Measurements from ENCODE around the gene SCIN. TPM values are rescaled to one million over a fixed set of nuclear protein-coding genes. Genes with fewer than 3 reads are reported as not detected.

The SCIN gene
- total RNA-seq, 1 donor from 2014 or later = 3.3 TPM

- H3K4me3 Mint-ChIP-seq = no peak overlapping the region
- no peak for DNase-seq (ENCODE audit: low spot score in 2 of 2, unreplicated experiment in 2 of 2)
- H3K4me1 Mint-ChIP-seq = peaks cover 49% of the 10 kb centered on the region
- H3K36me3 Mint-ChIP-seq = no peaks in the 10 kb centered on the region
- H3K27me3 Mint-ChIP-seq (ENCODE audit: low read depth) = no peaks in the 10 kb centered on the region
- no peaks in the 10 kb centered on the region for H3K9me3 Mint-ChIP-seq
- TF ChIP-seq CTCF (IDR thresholded peaks at IDR 0.05; ENCODE audit: unreplicated experiment) = no peak
- H3K27ac Mint-ChIP-seq = no peak overlapping the region
These were observed 49.9 kb downstream of the SCIN start for GRCh38 chr7:12620371-12620770.

- Mint-ChIP-seq H3K27ac (no peak overlapping the region), H3K27me3 (ENCODE audit: low read depth) (no peaks in the 10 kb centered on the region), H3K4me1 (peaks cover 51% of the 10 kb centered on the region), H3K4me3 (no peak overlapping the region), H3K9me3 (peaks cover 4% of the 10 kb centered on the region), H3K36me3 (peaks cover 2% of the 10 kb centered on the region)
- no peak for DNase-seq (ENCODE audit: low spot score in 2 of 2, unreplicated experiment in 2 of 2)
- TF ChIP-seq CTCF (IDR thresholded peaks at IDR 0.05; ENCODE audit: unreplicated experiment) = no peak
These were observed 52.7 kb downstream of the SCIN start for GRCh38 chr7:12623223-12623622.

- Mint-ChIP-seq H3K4me1 (peaks cover 43% of the 10 kb centered on the region), H3K36me3 (peaks cover 2% of the 10 kb centered on the region), H3K27ac (no peak overlapping the region), H3K9me3 (peaks cover 5% of the 10 kb centered on the region), H3K4me3 (no peak overlapping the region), H3K27me3 (ENCODE audit: low read depth) (no peaks in the 10 kb centered on the region)
- TF ChIP-seq CTCF (IDR thresholded peaks at IDR 0.05; ENCODE audit: unreplicated experiment) = peak; percentile 91
- no peak for DNase-seq (ENCODE audit: low spot score in 2 of 2, unreplicated experiment in 2 of 2)
These were observed 53.5 kb downstream of the SCIN start for GRCh38 chr7:12623885-12624498.

- peak overlapping the region; percentile 64 for H3K27ac Mint-ChIP-seq
- H3K27me3 Mint-ChIP-seq (ENCODE audit: low read depth) = no peaks in the 10 kb centered on the region
- H3K36me3 Mint-ChIP-seq = peaks cover 2% of the 10 kb centered on the region
- peaks cover 42% of the 10 kb centered on the region for H3K4me1 Mint-ChIP-seq
- no peak overlapping the region for H3K4me3 Mint-ChIP-seq
- H3K9me3 Mint-ChIP-seq = peaks cover 5% of the 10 kb centered on the region
- DNase-seq (ENCODE audit: low spot score in 2 of 2, unreplicated experiment in 2 of 2) = no peak
- no peak for TF ChIP-seq CTCF (IDR thresholded peaks at IDR 0.05; ENCODE audit: unreplicated experiment)
These were observed 55.3 kb downstream of the SCIN start for GRCh38 chr7:12625836-12626235.

- Mint-ChIP-seq H3K27me3 (ENCODE audit: low read depth) (no peaks in the 10 kb centered on the region), H3K36me3 (peaks cover 2% of the 10 kb centered on the region), H3K4me3 (no peak overlapping the region), H3K27ac (no peak overlapping the region), H3K4me1 (peaks cover 43% of the 10 kb centered on the region), H3K9me3 (peaks cover 5% of the 10 kb centered on the region)
- no peak for TF ChIP-seq CTCF (IDR thresholded peaks at IDR 0.05; ENCODE audit: unreplicated experiment)
- no peak for DNase-seq (ENCODE audit: low spot score in 2 of 2, unreplicated experiment in 2 of 2)
These were observed 59.4 kb downstream of the SCIN start for GRCh38 chr7:12629816-12630512.

All from mesothelial cell of epicardium (in vitro differentiated cells).